ENCODE results near the gene CCDC9B. TPM values are rescaled to one million over a fixed set of nuclear protein-coding genes. Genes with fewer than 3 reads are reported as not detected.

CCDC9B gene
- total RNA-seq, 1 donor from 2014 or later = 2.1 TPM

DNA sequence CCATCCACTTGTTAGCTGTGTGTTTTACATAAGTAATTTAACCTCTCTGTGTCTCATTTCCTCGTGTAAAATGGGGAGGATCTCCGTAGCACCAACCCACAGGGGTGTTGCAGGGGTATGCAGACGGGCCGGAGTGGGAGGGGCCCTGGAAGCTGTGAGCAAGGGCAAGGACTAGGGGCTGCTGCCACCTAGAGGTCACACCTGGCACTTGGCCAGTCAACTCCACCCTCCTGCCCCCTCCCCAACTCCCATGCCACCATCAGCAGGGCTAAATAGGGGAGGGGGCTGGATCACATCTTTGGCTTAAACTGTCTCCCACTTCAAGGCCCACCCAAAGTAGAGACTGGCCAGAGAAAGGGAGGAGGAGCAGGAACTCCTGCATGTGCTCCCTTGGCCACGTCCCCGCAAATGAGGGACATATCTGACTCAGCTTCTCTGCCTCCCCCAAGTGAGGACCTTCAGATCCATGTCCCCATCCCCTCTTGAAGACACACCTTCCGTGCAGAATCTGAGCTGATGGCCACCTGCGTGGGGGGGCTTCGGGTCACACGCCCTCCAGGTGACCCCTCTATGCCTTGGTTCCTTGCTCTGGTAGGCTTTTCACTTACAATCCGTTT is 2.6 kb downstream of the CCDC9B start:
- Mint-ChIP-seq H3K27me3 (no peaks in the 10 kb centered on the region), H3K9me3 (no peaks in the 10 kb centered on the region), H3K36me3 (ENCODE audit: low read depth) (no peaks in the 10 kb centered on the region), H3K4me1 (peaks cover 24% of the 10 kb centered on the region), H3K27ac (no peak overlapping the region), H3K4me3 (no peak overlapping the region)
- ChIA-PET POLR2A (interaction anchor here (1.0 to 2.3 kb wide), 5 partner anchors 15 to 121 kb away, joined by 5 to 19 read pairs (median 6); partner anchors contain the start of genes INAFM2 and PLCB2), CTCF (interaction anchor here (0.7 to 13.8 kb wide), 27 partner anchors 11 to 654 kb away, joined by 3 to 310 read pairs (median 6); partner anchors contain the start of genes ANKRD63, EIF2AK4, INAFM2 and PLCB2)
- intact Hi-C loops (cut with micrococcal nuclease) = loop anchor here (1.0 to 5.0 kb wide), 6 partner anchors 17 to 651 kb away; partner anchors contain the start of gene PLCB2
- ATAC-seq (ENCODE audit: low read depth) (peak; percentile 96), DNase-seq (peak; percentile 67)
- TF ChIP-seq, protein P1, sequence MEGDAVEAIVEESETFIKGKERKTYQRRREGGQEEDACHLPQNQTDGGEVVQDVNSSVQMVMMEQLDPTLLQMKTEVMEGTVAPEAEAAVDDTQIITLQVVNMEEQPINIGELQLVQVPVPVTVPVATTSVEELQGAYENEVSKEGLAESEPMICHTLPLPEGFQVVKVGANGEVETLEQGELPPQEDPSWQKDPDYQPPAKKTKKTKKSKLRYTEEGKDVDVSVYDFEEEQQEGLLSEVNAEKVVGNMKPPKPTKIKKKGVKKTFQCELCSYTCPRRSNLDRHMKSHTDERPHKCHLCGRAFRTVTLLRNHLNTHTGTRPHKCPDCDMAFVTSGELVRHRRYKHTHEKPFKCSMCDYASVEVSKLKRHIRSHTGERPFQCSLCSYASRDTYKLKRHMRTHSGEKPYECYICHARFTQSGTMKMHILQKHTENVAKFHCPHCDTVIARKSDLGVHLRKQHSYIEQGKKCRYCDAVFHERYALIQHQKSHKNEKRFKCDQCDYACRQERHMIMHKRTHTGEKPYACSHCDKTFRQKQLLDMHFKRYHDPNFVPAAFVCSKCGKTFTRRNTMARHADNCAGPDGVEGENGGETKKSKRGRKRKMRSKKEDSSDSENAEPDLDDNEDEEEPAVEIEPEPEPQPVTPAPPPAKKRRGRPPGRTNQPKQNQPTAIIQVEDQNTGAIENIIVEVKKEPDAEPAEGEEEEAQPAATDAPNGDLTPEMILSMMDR (IDR thresholded peaks at IDR 0.05) = peak; percentile 17

DNA sequence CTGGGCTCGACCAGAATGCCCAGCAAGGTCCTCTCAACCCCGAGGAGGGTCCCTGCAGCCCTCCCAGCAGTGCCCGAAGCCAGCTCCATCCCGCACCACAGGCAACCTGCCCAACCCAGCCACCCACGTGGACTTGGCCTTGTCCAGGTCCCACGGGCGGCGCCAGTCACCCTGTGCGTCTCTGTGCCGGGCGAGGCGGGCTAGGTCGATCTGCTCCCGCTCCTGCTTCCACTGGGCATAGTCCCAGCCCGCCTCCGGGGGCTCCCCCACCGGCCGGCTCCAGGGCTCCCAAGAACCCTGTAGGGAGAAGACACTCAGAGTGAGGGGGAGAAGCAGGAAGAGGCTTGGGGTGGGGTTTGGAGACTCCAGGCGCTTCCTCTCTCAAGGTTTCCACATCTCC is 3.1 kb downstream of the CCDC9B start:
- H3K4me1 Mint-ChIP-seq = peaks cover 27% of the 10 kb centered on the region
- ATAC-seq (ENCODE audit: low read depth) (no peak), DNase-seq (no peak)
- POLR2A ChIA-PET = interaction anchor here (1.0 to 2.3 kb wide), 8 partner anchors 12 to 290 kb away, joined by 3 to 19 read pairs (median 6); partner anchors contain the start of genes INAFM2 and PLCB2
- CTCF ChIA-PET = interaction anchor here (0.7 to 13.8 kb wide), 26 partner anchors 11 to 653 kb away, joined by 3 to 310 read pairs (median 6); partner anchors contain the start of genes ANKRD63, DISP2, EIF2AK4 and INAFM2
- no peak overlapping the region for H3K27ac Mint-ChIP-seq
- no peaks in the 10 kb centered on the region for H3K9me3 Mint-ChIP-seq
- TF ChIP-seq, protein P1 (IDR thresholded peaks at IDR 0.05) = no peak
- intact Hi-C loops (cut with micrococcal nuclease) = loop anchor here (5.0 kb wide), 1 partner anchor 650 kb away; no protein-coding TSS in a partner anchor
- H3K36me3 Mint-ChIP-seq (ENCODE audit: low read depth) = no peaks in the 10 kb centered on the region
- no peaks in the 10 kb centered on the region for H3K27me3 Mint-ChIP-seq
- H3K4me3 Mint-ChIP-seq = no peak overlapping the region

DNA sequence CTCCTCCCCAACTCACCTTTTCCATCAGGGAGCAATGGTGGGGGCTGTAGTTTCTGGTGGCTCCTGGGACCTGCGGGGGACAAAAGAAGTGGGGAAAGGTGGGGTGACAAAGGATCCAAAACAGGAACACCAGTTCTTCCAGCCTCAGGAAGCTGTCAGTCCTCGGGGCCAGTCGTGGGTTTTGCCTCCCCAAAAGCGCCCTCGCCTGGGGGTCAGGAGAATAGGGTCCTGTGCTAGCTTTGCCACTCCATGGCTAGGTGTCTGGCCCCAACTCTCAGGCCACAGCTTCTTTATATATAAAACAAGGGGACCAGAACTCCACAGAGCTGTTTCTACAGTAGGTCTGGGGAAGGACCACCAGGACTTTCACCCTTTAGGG is 4.0 kb downstream of the CCDC9B start:
- Mint-ChIP-seq H3K9me3 (no peaks in the 10 kb centered on the region), H3K4me3 (no peak overlapping the region), H3K36me3 (ENCODE audit: low read depth) (no peaks in the 10 kb centered on the region), H3K4me1 (peaks cover 29% of the 10 kb centered on the region), H3K27ac (no peak overlapping the region), H3K27me3 (no peaks in the 10 kb centered on the region)
- ChIA-PET CTCF (interaction anchor here (0.9 to 13.8 kb wide), 18 partner anchors 10 to 291 kb away, joined by 3 to 310 read pairs (median 10); partner anchors contain the start of genes ANKRD63, DISP2, INAFM2 and PLCB2), POLR2A (interaction anchor here (0.5 to 2.3 kb wide), 11 partner anchors 8 to 289 kb away, joined by 3 to 19 read pairs (median 5); partner anchors contain the start of genes ANKRD63, INAFM2 and PLCB2)
- TF ChIP-seq, protein P1 (IDR thresholded peaks at IDR 0.05) = no peak
- no peak for DNase-seq
- ATAC-seq (ENCODE audit: low read depth) = no peak
- intact Hi-C loops (cut with micrococcal nuclease) = loop anchor here (5.0 kb wide), 1 partner anchor 649 kb away; no protein-coding TSS in a partner anchor

DNA sequence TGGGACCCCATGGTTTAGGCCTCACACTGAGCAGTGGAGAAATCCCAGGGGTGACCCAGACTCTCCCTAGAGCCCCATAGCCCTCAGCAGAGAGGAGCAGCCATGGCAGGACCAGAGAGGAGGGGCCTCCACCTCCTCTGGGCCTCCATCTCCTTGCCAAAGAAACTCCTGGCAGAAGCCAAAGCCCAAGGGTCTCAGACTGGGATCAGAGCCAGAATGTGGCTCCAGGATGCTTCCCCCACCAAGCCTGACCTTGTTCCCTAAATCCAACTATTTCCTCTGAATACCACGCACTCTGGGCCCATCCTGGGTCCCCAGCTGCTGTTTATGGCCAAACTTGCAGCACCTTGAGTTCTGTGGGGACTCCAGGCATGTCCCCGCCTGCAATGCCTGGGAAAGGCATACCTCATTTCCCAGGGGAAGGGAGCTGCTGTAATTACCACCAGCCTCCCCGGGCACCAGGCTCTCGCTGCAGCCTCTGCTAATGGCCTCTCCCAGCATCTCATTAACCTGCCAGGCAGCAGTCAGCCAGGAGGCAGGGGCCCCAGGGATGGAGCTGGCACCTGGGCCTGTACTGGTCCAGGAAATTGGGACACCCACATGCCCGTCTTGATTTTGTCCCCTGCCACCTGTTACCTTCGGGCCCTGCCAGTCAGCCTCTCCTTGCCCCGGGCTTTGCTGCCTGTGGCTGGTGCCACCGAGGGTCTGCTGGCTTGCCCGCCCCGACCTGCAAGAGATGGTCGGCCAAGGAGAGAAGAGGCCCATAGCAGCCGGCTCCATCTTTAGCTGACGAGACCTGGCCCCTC is 4.6 kb downstream of the CCDC9B start:
- ATAC-seq (ENCODE audit: low read depth) (no peak), DNase-seq (no peak)
- peaks cover 29% of the 10 kb centered on the region for H3K4me1 Mint-ChIP-seq
- no peaks in the 10 kb centered on the region for H3K27me3 Mint-ChIP-seq
- CTCF ChIA-PET = interaction anchor here (0.6 to 13.8 kb wide), 18 partner anchors 9 to 536 kb away, joined by 3 to 310 read pairs (median 10); partner anchors contain the start of genes ANKRD63, DISP2, INAFM2 and PLCB2
- H3K4me3 Mint-ChIP-seq = no peak overlapping the region
- POLR2A ChIA-PET = interaction anchor here (0.6 to 2.5 kb wide), 12 partner anchors 7 to 288 kb away, joined by 3 to 19 read pairs (median 6); partner anchors contain the start of genes ANKRD63, INAFM2 and PLCB2
- intact Hi-C loops (cut with micrococcal nuclease) = loop anchor here (5.0 kb wide), 1 partner anchor 649 kb away; no protein-coding TSS in a partner anchor
- H3K27ac Mint-ChIP-seq = no peak overlapping the region
- H3K36me3 Mint-ChIP-seq (ENCODE audit: low read depth) = no peaks in the 10 kb centered on the region
- no peaks in the 10 kb centered on the region for H3K9me3 Mint-ChIP-seq
- TF ChIP-seq, protein P1 (IDR thresholded peaks at IDR 0.05) = no peak

All from activated B cell treated with CpG ODN at 0.5 μM for 24 hours (primary cell).